Esophagus squamous epithelium (tissue), 5 donors: ENCODE data around the gene FAM83E. TPM values are rescaled to one million over a fixed set of nuclear protein-coding genes. Genes with fewer than 3 reads are reported as not detected.

Experiments used
- DNase-seq: peaks from one replicate; lab custom pipeline; 2025; lab: John Stamatoyannopoulos, UW
- H3K27ac ChIP-seq, 4 donors: fragments of 200-600 bp; sonication (generic); one replicate each; pipeline ENCODE4 v1.5.1; 2016 to 2019; ENCODE audit warnings: mild to moderate bottlenecking in 1 of 4
- H3K27me3 ChIP-seq, 4 donors: fragments of 200-600 bp; sonication (generic); 1 replicate in 3 of 4; 2 replicates in 1 of 4; pipeline versions ENCODE4 v1.5.1 to v1.6.0; 2017 to 2021; ENCODE audit warnings: antibody characterized with exemption in 1 of 4
- H3K36me3 ChIP-seq, 3 donors: fragments of 200-600 bp; sonication (generic); one replicate each; pipeline ENCODE4 v1.5.1; 2016 to 2019
- H3K4me1 ChIP-seq, 3 donors: fragments of 200-600 bp; sonication (generic); one replicate each; pipeline ENCODE4 v1.5.1; 2017 to 2019
- H3K4me3 ChIP-seq, 4 donors: fragments of 200-600 bp; sonication (generic); 1 replicate in 3 of 4; 2 replicates in 1 of 4; pipeline ENCODE4 v1.5.1; 2016 to 2019; ENCODE audit warnings: mild to moderate bottlenecking in 2 of 4, moderate library complexity in 1 of 4
- H3K9me3 ChIP-seq, 3 donors: fragments of 200-600 bp; sonication (generic); one replicate each; pipeline ENCODE4 v1.5.1; 2016 to 2019
- CTCF ChIP-seq, 6 experiments: fragments of 450-650 bp in 4 of 6; fragments of 200-600 bp in 2 of 6; sonication (generic) in 2 of 6; IDR thresholded peaks; one replicate each; pipeline ENCODE4 v1.5.1; 2016 to 2019; ENCODE audit warnings: antibody characterized with exemption in 6 of 6, mild to moderate bottlenecking in 4 of 6, moderate library complexity in 4 of 6
- POLR2A ChIP-seq, 4 donors: fragments of 450-650 bp; IDR thresholded peaks; one replicate each; pipeline ENCODE4 v1.6.1; 2017; ENCODE audit warnings: antibody characterized with exemption in 4 of 4, mild to moderate bottlenecking in 4 of 4, moderate library complexity in 3 of 4
- WGBS, 2 donors: methylation state at CpG; one replicate each; pipeline ENCODE4 v1.1.5; 2018; 5-methylcytosine and 5-hydroxymethylcytosine counted together
- intact Hi-C: fragments of 100-400 bp; cut with DNase I; formaldehyde crosslinking; loops from one replicate; pipeline ENCODE4 v1.15.0; 2022
- total RNA-seq, 4 donors: library from RNA; depleted of rRNA; stranded (reverse); fragments of >200 nt; gene quantifications; one replicate each; pipeline ENCODE4 v1.1.0, GENCODE V29; 2016
- donor health status: DM: yes; HTN: yes; CAD: no.

FAM83E gene
- total RNA-seq, 4 donors from 2014 or later = 3.1 to 12.3 (median 8.6) TPM

- peak; percentile 76 for DNase-seq
- intact Hi-C loops = no loop called here
- TF ChIP-seq CTCF (IDR thresholded peaks at IDR 0.05) = peak in 3 of 6 experiments; percentile 3 to 10 (median 3)
- TF ChIP-seq POLR2A (IDR thresholded peaks at IDR 0.05) = peak in 1 of 4 donors; percentile 39
- no peaks in the 10 kb centered on the region for H3K27me3 ChIP-seq
- peak overlapping the region; percentile 95 to 98 (median 96) for H3K27ac ChIP-seq
- 10% methylated on average over 19 to 21 of the region's 29 CpGs for WGBS, 2 donors
- peak overlapping the region; percentile 63 to 86 (median 76) for H3K4me3 ChIP-seq
- H3K4me1 ChIP-seq = peaks cover 26 to 58% (median 38%) of the 10 kb centered on the region in 3 donors
- peaks cover 0 to under 1% (median 0%) of the 10 kb centered on the region in 3 donors for H3K36me3 ChIP-seq
- H3K9me3 ChIP-seq = no peaks in the 10 kb centered on the region
Measured at GRCh38 chr19:48637948-48638830, 23.3 kb upstream of the FAM83E start.

GRCh38 chr19:48637449-48637947 is 22.6 kb upstream of the FAM83E start:
- Histone ChIP-seq H3K9me3 (no peaks in the 10 kb centered on the region), H3K4me3 (peak overlapping the region; percentile 63 to 86 (median 76)), H3K27me3 (no peaks in the 10 kb centered on the region), H3K36me3 (peaks cover 0 to 7% (median 0%) of the 10 kb centered on the region in 3 donors), H3K27ac (peak overlapping the region; percentile 95 to 98 (median 96)), H3K4me1 (peaks cover 32 to 65% (median 45%) of the 10 kb centered on the region in 3 donors)
- DNase-seq = peak; percentile 99
- intact Hi-C loops = no loop called here
- TF ChIP-seq POLR2A (IDR thresholded peaks at IDR 0.05) (peak in 1 of 4 donors; percentile 5), CTCF (IDR thresholded peaks at IDR 0.05) (peak in 1 of 6 experiments; percentile 10)
- 0% methylated on average over 7 to 22 of the region's 38 CpGs for WGBS, 2 donors

- 0% methylated on average over 3 to 14 of the region's 40 CpGs for WGBS, 2 donors
- Histone ChIP-seq H3K27ac (peak within 1 kb of the TSS; percentile 95 to 98 (median 96)), H3K27me3 (no peaks in the 10 kb centered on the region), H3K4me3 (peak within 1 kb of the TSS; percentile 63 to 86 (median 76)), H3K36me3 (peaks cover 0 to 12% (median 0%) of the 10 kb centered on the region in 3 donors), H3K9me3 (no peaks in the 10 kb centered on the region), H3K4me1 (peaks cover 36 to 71% (median 45%) of the 10 kb centered on the region in 3 donors)
- DNase-seq = peak; percentile 93
- TF ChIP-seq CTCF (IDR thresholded peaks at IDR 0.05) (peak in 3 of 6 experiments; percentile 3 to 39 (median 21)), POLR2A (IDR thresholded peaks at IDR 0.05) (peak in 2 of 4 donors; percentile 12 to 74)
- intact Hi-C loops = no loop called here
Measured at GRCh38 chr19:48636859-48637448, 22.1 kb upstream of the FAM83E start, which contains the start of gene DBP. DBP (minus strand) TSS chr19:48637379; CDS start chr19:48636994, 385 bp downstream.

- TF ChIP-seq CTCF (IDR thresholded peaks at IDR 0.05) (no peak), POLR2A (IDR thresholded peaks at IDR 0.05) (no peak)
- intact Hi-C loops = no loop called here
- no peaks in the 10 kb centered on the region for H3K9me3 ChIP-seq
- H3K4me1 ChIP-seq = peaks cover 37 to 78% (median 46%) of the 10 kb centered on the region in 3 donors
- peaks cover 0 to 19% (median 0%) of the 10 kb centered on the region in 3 donors for H3K36me3 ChIP-seq
- H3K27me3 ChIP-seq = no peaks in the 10 kb centered on the region
- DNase-seq = no peak
- peak overlapping the region; percentile 95 to 98 (median 96) for H3K27ac ChIP-seq
- H3K4me3 ChIP-seq = peak overlapping the region; percentile 63 to 86 (median 76)
- WGBS, 2 donors = 0 to 1% methylated on average over 19 to 21 of the region's 35 CpGs
Measured at GRCh38 chr19:48635966-48636858, 21.3 kb upstream of the FAM83E start.
